Measurements from ENCODE around the gene GALNT2. TPM values are rescaled to one million over a fixed set of nuclear protein-coding genes. Genes with fewer than 3 reads are reported as not detected.

Gene GALNT2
- total and polyA plus RNA-seq, 3 donors from 2014 or later, result 63.0 to 135 (median 114) TPM

GRCh38 chr1:230031131-230031530 is 35.9 kb upstream of the GALNT2 start:
- Histone ChIP-seq H3K4me3 (no peak overlapping the region), H3K27ac (no peak overlapping the region), H3K27me3 (no peaks in the 10 kb centered on the region), H3K36me3 (ENCODE audit: low read depth, missing control alignments) (no peaks in the 10 kb centered on the region), H3K9me3 (no peaks in the 10 kb centered on the region), H3K4me1 (no peaks in the 10 kb centered on the region)
- TF ChIP-seq POLR2A (IDR thresholded peaks at IDR 0.05) (no peak), CTCF (IDR thresholded peaks at IDR 0.05) (no peak)
- intact Hi-C loops (cut with DNase I; ENCODE audit: low total_unique reads), result no loop called here
- WGBS, 2 donors, result 81 to 88% methylated on average over 3 of the region's 3 CpGs
- no peak for DNase-seq

DNA sequence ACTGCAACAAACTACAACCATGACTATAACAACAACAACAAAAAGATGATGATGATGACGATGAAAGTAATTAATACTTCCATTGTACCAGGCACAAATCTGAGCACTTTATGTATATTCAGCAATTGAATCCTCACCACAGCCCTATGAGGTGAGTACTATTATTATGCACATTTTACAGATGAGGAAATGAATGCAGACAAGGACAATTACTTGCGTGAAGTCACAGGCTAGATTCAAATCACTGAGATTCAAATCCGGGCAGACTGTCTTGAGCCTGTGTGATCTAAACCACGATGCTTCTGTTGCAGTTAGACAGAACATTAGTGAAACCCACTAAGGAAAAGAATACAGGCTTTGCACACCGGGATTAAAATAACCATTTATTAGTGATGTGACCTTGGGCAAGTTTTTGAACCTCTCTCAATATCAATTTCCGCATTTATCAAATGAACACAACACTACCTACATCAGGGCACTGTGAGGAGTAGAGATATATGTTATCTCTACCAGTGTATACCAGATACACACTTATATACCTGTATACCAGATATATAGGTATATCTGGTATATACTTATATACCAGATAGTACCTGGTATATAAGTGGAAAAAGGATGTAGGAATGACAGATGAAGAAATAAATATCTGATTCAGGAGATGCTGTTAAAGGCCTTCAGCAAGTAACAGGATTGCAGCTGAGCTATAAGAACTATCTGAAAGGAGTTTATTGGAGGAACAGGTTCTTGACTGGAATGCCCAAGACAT is 34.3 kb upstream of the GALNT2 start:
- H3K4me1 ChIP-seq, result no peaks in the 10 kb centered on the region
- WGBS, 2 donors, result 87 to 89% methylated on average over 6 of the region's 6 CpGs
- no peaks in the 10 kb centered on the region for H3K27me3 ChIP-seq
- no peak for TF ChIP-seq POLR2A (IDR thresholded peaks at IDR 0.05)
- no peak for TF ChIP-seq CTCF (IDR thresholded peaks at IDR 0.05)
- no peak overlapping the region for H3K4me3 ChIP-seq
- intact Hi-C loops (cut with DNase I; ENCODE audit: low total_unique reads), result no loop called here
- no peak overlapping the region for H3K27ac ChIP-seq
- H3K36me3 ChIP-seq (ENCODE audit: low read depth, missing control alignments), result no peaks in the 10 kb centered on the region
- H3K9me3 ChIP-seq, result no peaks in the 10 kb centered on the region
- DNase-seq, result no peak

DNA sequence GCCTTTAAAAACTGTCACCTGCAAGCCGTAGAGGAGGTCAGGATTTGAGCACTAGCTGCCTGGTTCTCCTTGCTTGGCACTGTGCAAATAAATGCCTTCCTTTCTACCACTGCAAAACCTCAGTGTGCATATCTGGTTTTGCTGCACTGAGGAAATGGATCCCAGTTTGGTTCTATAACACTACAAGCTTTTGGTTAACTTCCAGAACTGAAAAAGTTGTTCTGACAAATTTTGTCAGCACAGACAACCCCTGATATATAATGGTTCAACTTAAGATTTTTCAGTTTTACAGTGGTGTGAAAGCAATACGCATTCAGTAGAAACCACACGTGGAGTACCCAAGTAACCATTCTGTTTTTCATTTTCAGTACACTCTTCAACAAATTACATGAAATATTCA is 29.8 kb upstream of the GALNT2 start:
- H3K9me3 ChIP-seq, result no peaks in the 10 kb centered on the region
- DNase-seq, result no peak
- H3K27me3 ChIP-seq, result no peaks in the 10 kb centered on the region
- TF ChIP-seq CTCF (IDR thresholded peaks at IDR 0.05) (no peak), POLR2A (IDR thresholded peaks at IDR 0.05) (no peak)
- H3K4me3 ChIP-seq, result no peak overlapping the region
- H3K4me1 ChIP-seq, result no peaks in the 10 kb centered on the region
- no peaks in the 10 kb centered on the region for H3K36me3 ChIP-seq (ENCODE audit: low read depth, missing control alignments)
- H3K27ac ChIP-seq, result no peak overlapping the region
- 84 to 87% methylated on average over 3 of the region's 3 CpGs for WGBS, 2 donors
- intact Hi-C loops (cut with DNase I; ENCODE audit: low total_unique reads), result no loop called here

GRCh38 chr1:230040440-230040839 is 26.6 kb upstream of the GALNT2 start:
- H3K4me3 ChIP-seq, result no peak overlapping the region
- no peak overlapping the region for H3K27ac ChIP-seq
- H3K27me3 ChIP-seq, result no peaks in the 10 kb centered on the region
- no peaks in the 10 kb centered on the region for H3K36me3 ChIP-seq (ENCODE audit: low read depth, missing control alignments)
- DNase-seq, result no peak
- TF ChIP-seq POLR2A (IDR thresholded peaks at IDR 0.05), result no peak
- no peak for TF ChIP-seq CTCF (IDR thresholded peaks at IDR 0.05)
- H3K4me1 ChIP-seq, result no peaks in the 10 kb centered on the region
- 91 to 92% methylated on average over 10 of the region's 10 CpGs for WGBS, 2 donors
- no peaks in the 10 kb centered on the region for H3K9me3 ChIP-seq
- intact Hi-C loops (cut with DNase I; ENCODE audit: low total_unique reads), result no loop called here

GRCh38 chr1:230043081-230043480 is 24.0 kb upstream of the GALNT2 start:
- DNase-seq, result no peak
- no peaks in the 10 kb centered on the region for H3K27me3 ChIP-seq
- 69 to 70% methylated on average over 3 of the region's 3 CpGs for WGBS, 2 donors
- no peak overlapping the region for H3K4me3 ChIP-seq
- H3K4me1 ChIP-seq, result no peaks in the 10 kb centered on the region
- H3K27ac ChIP-seq, result no peak overlapping the region
- no peak for TF ChIP-seq POLR2A (IDR thresholded peaks at IDR 0.05)
- TF ChIP-seq CTCF (IDR thresholded peaks at IDR 0.05), result no peak
- H3K9me3 ChIP-seq, result no peaks in the 10 kb centered on the region
- intact Hi-C loops (cut with DNase I; ENCODE audit: low total_unique reads), result no loop called here
- H3K36me3 ChIP-seq (ENCODE audit: low read depth, missing control alignments), result no peaks in the 10 kb centered on the region
